HG03439 (cell line): ENCODE measurements around the gene EMCN.

Experiments used
- ATAC-seq: cut with Tn5 transposase; IDR thresholded peaks from one replicate; pipeline ENCODE4 v1.9.1; 2021; ENCODE audit warnings: mild to moderate bottlenecking, moderate library complexity; ENCODE audit not compliant: unreplicated experiment

EMCN gene

GRCh38 chr4:100494166-100494565 is 23.7 kb downstream of the EMCN start:
- ATAC-seq: no peak

GRCh38 chr4:100493756-100494155 is 24.1 kb downstream of the EMCN start:
- ATAC-seq: no peak

GRCh38 chr4:100492129-100492528 is 25.7 kb downstream of the EMCN start:
- ATAC-seq: no peak

- no peak for ATAC-seq
Observed at GRCh38 chr4:100489305-100489704, 28.5 kb downstream of the EMCN start.

GRCh38 chr4:100486496-100486895 is 31.3 kb downstream of the EMCN start:
- ATAC-seq: no peak

- no peak for ATAC-seq
Observed at GRCh38 chr4:100483796-100484195, 34.0 kb downstream of the EMCN start.

GRCh38 chr4:100479971-100480370 is 37.9 kb downstream of the EMCN start:
- no peak for ATAC-seq

GRCh38 chr4:100469555-100469954 is 48.3 kb downstream of the EMCN start:
- ATAC-seq: no peak

- no peak for ATAC-seq
Observed at GRCh38 chr4:100466501-100466900, 51.3 kb downstream of the EMCN start.

- ATAC-seq: no peak
Observed at GRCh38 chr4:100461807-100462605, 55.8 kb downstream of the EMCN start.

- no peak for ATAC-seq
Observed at GRCh38 chr4:100450449-100450848, 67.4 kb downstream of the EMCN start.

GRCh38 chr4:100431416-100431815 is 86.4 kb downstream of the EMCN start:
- no peak for ATAC-seq

- no peak for ATAC-seq
Observed at GRCh38 chr4:100430451-100430850, 87.4 kb downstream of the EMCN start.

- ATAC-seq: no peak
Observed at GRCh38 chr4:100429616-100430015, 88.2 kb downstream of the EMCN start.

- ATAC-seq: no peak
Observed at GRCh38 chr4:100428051-100428450, 89.8 kb downstream of the EMCN start.

- ATAC-seq: no peak
Observed at GRCh38 chr4:100424376-100424775, 93.4 kb downstream of the EMCN start.

- ATAC-seq: no peak
Observed at GRCh38 chr4:100422894-100423293, 94.9 kb downstream of the EMCN start.

- ATAC-seq: no peak
Observed at GRCh38 chr4:100421361-100421978, 96.4 kb downstream of the EMCN start.

GRCh38 chr4:100420571-100420970 is 97.3 kb downstream of the EMCN start:
- no peak for ATAC-seq

GRCh38 chr4:100417565-100417964 is 100.3 kb downstream of the EMCN start:
- ATAC-seq: no peak

- ATAC-seq: no peak
Observed at GRCh38 chr4:100414016-100414790, 103.6 kb downstream of the EMCN start.

- no peak for ATAC-seq
Observed at GRCh38 chr4:100391863-100392262, 126.0 kb downstream of the EMCN start.
